ENCODE measurements around the gene STIP1. TPM values are rescaled to one million over a fixed set of nuclear protein-coding genes. Genes with fewer than 3 reads are reported as not detected.

STIP1 gene
- total RNA-seq, 4 donors from 2014 or later: 88.6 to 134 (median 94.0) TPM

DNA sequence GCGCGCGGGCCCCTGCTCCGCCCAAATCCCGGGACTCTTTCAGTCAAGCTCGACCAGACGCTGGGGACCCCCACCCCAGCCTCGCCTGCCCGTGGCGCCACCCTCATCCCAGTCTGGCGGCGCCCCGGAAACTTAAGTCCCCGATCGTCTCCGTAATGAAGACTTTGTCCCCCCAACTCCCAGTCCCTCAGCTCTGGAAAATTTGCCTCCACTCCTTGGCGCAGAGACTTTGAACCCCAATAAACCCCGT is 65.7 kb downstream of the STIP1 start:
- Histone ChIP-seq H3K9me3 (no peaks in the 10 kb centered on the region), H3K36me3 (peaks cover 0 to 26% of the 10 kb centered on the region in 2 donors), H3K27me3 (no peaks in the 10 kb centered on the region), H3K27ac (peak overlapping the region; percentile 30 to 86 (median 84)), H3K4me3 (peak overlapping the region; percentile 80 to 93), H3K4me1 (peaks cover 0 to 49% (median 30%) of the 10 kb centered on the region in 3 donors)
- 0% methylated on average over 4 to 9 of the region's 18 CpGs for WGBS, 2 donors (ENCODE audit: low coverage in 1 of 2)
- ATAC-seq: no peak
- TF ChIP-seq, protein P1, sequence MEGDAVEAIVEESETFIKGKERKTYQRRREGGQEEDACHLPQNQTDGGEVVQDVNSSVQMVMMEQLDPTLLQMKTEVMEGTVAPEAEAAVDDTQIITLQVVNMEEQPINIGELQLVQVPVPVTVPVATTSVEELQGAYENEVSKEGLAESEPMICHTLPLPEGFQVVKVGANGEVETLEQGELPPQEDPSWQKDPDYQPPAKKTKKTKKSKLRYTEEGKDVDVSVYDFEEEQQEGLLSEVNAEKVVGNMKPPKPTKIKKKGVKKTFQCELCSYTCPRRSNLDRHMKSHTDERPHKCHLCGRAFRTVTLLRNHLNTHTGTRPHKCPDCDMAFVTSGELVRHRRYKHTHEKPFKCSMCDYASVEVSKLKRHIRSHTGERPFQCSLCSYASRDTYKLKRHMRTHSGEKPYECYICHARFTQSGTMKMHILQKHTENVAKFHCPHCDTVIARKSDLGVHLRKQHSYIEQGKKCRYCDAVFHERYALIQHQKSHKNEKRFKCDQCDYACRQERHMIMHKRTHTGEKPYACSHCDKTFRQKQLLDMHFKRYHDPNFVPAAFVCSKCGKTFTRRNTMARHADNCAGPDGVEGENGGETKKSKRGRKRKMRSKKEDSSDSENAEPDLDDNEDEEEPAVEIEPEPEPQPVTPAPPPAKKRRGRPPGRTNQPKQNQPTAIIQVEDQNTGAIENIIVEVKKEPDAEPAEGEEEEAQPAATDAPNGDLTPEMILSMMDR (IDR thresholded peaks at IDR 0.05): no peak
- TF ChIP-seq POLR2AphosphoS5 (IDR thresholded peaks at IDR 0.05) (no peak), POLR2A (IDR thresholded peaks at IDR 0.05) (no peak), EP300 (IDR thresholded peaks at IDR 0.05) (no peak)

DNA sequence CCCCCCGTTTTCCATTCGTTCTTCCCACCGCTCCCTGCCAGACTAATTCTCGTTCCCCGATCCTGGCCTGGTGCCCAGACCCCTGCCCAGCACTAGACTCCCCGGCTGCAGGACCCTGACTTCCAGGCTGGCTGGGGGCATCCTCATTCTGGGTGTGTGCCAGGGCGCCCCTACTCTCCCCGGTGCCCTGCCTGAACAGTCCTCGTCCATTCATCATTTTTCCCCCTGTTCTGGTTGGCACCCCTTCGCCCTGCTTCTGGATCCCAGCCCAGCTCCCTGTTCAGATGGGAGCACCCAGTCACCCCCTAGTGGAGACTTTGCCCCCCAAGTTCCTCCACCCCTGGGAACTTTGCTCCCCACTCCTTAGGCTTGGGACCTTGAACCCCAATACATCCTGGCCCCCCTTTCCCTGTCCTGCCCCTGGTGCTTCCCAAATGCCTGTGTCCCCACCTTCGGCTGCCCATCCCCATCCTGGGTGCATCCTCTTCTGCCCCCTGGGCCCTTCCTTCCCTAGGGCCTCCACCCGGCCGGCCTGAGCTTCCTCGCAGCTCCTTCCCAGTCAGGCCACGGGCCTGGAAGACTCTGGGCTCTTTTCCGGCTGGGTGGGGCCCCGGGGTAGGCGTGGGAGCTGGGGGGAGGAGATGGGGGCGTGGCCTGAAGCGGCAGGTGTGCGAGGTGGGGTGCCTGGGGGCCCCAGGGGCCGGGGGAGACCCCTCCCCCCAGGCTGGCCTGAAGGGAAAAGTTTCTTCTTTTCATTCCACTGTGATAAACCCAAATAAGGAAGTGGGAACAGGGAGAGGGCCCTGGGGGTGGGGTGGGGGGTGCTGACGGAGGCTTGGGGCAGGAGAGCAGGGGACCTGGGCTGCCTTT is 66.3 kb downstream of the STIP1 start:
- ATAC-seq: no peak
- H3K4me1 ChIP-seq: peaks cover 0 to 49% (median 30%) of the 10 kb centered on the region in 3 donors

DNA sequence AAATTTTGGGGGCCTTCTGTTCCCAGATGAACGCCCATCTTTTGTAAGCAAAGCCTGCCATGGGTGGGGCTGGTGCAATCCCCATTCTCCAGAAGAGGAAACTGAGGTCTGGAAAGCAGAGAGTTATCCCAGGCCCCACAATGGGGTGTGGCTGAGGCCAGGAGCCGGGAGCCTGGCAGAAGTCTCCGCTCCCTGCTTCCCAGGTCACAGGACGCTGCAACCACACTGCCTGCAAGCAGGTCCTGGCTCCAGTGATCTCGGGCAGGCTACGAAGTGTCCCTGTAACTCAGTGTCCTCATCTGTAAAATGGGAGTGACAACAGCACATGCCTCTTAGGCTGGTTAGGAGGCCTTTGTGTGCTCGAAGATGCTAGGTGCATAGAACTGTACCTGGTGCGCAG is 67.1 kb downstream of the STIP1 start:
- 62% methylated on average over 3 of the region's 8 CpGs; no CpG with 5 or more reads in 1 of the 2 donors for WGBS, 2 donors (ENCODE audit: low coverage in 1 of 2)
- Histone ChIP-seq H3K4me1 (peaks cover 0 to 41% (median 25%) of the 10 kb centered on the region in 3 donors), H3K9me3 (no peaks in the 10 kb centered on the region), H3K36me3 (peaks cover 0 to 39% of the 10 kb centered on the region in 2 donors), H3K4me3 (peak overlapping the region in 1 of 2 donors; percentile 93), H3K27me3 (no peaks in the 10 kb centered on the region), H3K27ac (peak overlapping the region in 3 of 4 donors; percentile 57 to 86 (median 83))
- TF ChIP-seq, protein P1 (IDR thresholded peaks at IDR 0.05): no peak
- TF ChIP-seq POLR2AphosphoS5 (IDR thresholded peaks at IDR 0.05) (no peak), POLR2A (IDR thresholded peaks at IDR 0.05) (no peak), EP300 (IDR thresholded peaks at IDR 0.05) (no peak)
- no peak for ATAC-seq

More for the DNA sequence above, 66.3 kb downstream of the STIP1 start:
- H3K4me3 ChIP-seq: peak overlapping the region; percentile 80 to 93
- TF ChIP-seq, protein P1 (IDR thresholded peaks at IDR 0.05): peak in 3 of 4 experiments; percentile 17 to 44 (median 17)
- TF ChIP-seq EP300 (IDR thresholded peaks at IDR 0.05): no peak
- peaks cover 0 to 31% of the 10 kb centered on the region in 2 donors for H3K36me3 ChIP-seq
- H3K27ac ChIP-seq: peak overlapping the region in 3 of 4 donors; percentile 83 to 86 (median 84)
- H3K27me3 ChIP-seq: no peaks in the 10 kb centered on the region
- 0% methylated on average over 6 to 10 of the region's 23 CpGs for WGBS, 2 donors (ENCODE audit: low coverage in 1 of 2)
- H3K9me3 ChIP-seq: no peaks in the 10 kb centered on the region

DNA sequence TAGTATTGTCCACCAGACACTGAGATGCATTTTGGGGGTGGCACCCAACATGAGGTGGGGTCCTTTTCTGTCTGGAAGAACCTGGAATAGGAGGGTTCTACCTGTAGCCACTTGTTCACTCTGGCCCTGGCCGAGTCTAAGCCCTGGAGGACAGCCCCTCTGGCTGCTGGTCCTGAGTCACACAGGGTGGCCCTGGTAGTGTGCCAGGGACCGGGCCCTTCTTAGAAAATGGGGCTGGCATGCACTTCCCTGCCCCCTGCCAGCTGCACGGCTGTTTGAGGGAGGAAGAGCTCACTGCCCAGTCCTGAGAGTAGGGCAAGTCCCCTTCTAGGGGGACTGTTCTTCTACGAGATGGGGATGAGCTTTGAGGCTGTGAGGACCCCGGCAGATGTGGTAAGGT is 67.5 kb downstream of the STIP1 start:
- Histone ChIP-seq H3K4me1 (peaks cover 0 to 41% (median 25%) of the 10 kb centered on the region in 3 donors), H3K27me3 (no peaks in the 10 kb centered on the region), H3K4me3 (no peak overlapping the region), H3K27ac (no peak overlapping the region), H3K9me3 (no peaks in the 10 kb centered on the region), H3K36me3 (peaks cover 0 to 44% of the 10 kb centered on the region in 2 donors)
- TF ChIP-seq POLR2AphosphoS5 (IDR thresholded peaks at IDR 0.05) (no peak), POLR2A (IDR thresholded peaks at IDR 0.05) (no peak), EP300 (IDR thresholded peaks at IDR 0.05) (no peak)
- TF ChIP-seq, protein P1 (IDR thresholded peaks at IDR 0.05): no peak
- ATAC-seq: no peak
- no CpG with 5 or more reads among the region's 5 CpGs for WGBS, 2 donors (ENCODE audit: low coverage in 1 of 2)

Other genes with a start within 250 kb of the STIP1 start
- 10 to 100 TPM in 1 of 4 donors, 1 to 10 TPM in 3; 3.8 to 12.5 (median 8.5) TPM for gene NAA40, start 247.2 kb upstream of the STIP1 start, total RNA-seq
- gene COX8A, start 211.6 kb upstream of the STIP1 start, total RNA-seq: 100 to 1,000 TPM; 317 to 650 (median 402) TPM
- 10 to 100 TPM; 47.7 to 70.4 (median 53.2) TPM for gene OTUB1, start 199.7 kb upstream of the STIP1 start, total RNA-seq
- gene FLRT1, start 150.2 kb upstream of the STIP1 start, total RNA-seq: 1 to 10 TPM; 1.1 to 4.7 (median 3.6) TPM
- 10 to 100 TPM; 26.9 to 56.2 (median 30.4) TPM for gene MACROD1, start 20.1 kb upstream of the STIP1 start, total RNA-seq
- 10 to 100 TPM; 14.5 to 28.5 (median 17.0) TPM for gene FERMT3, start 20.6 kb downstream of the STIP1 start, total RNA-seq
- gene TRPT1, start 40.0 kb downstream of the STIP1 start, total RNA-seq: 10 to 100 TPM; 41.4 to 59.9 (median 50.3) TPM
- 10 to 100 TPM; 36.8 to 53.7 (median 45.8) TPM for gene NUDT22, start 40.1 kb downstream of the STIP1 start, total RNA-seq
- gene DNAJC4, start 44.4 kb downstream of the STIP1 start, total RNA-seq: 10 to 100 TPM in 3 of 4 donors, 1 to 10 TPM in 1; 7.1 to 33.5 (median 28.9) TPM
- 100 to 1,000 TPM in 2 of 4 donors, 10 to 100 TPM in 2; 49.9 to 152 (median 88.6) TPM for gene VEGFB, start 48.4 kb downstream of the STIP1 start, total RNA-seq
- 10 to 100 TPM; 45.5 to 78.3 (median 58.4) TPM for gene FKBP2, start 54.9 kb downstream of the STIP1 start, total RNA-seq
- 100 to 1,000 TPM in 1 of 4 donors, 10 to 100 TPM in 3; 37.2 to 123 (median 70.9) TPM for gene PPP1R14B, start 60.8 kb downstream of the STIP1 start, total RNA-seq
- 10 to 100 TPM; 16.2 to 33.2 (median 25.1) TPM for gene PLCB3, start 65.4 kb downstream of the STIP1 start, total RNA-seq
- gene BAD, start 98.5 kb downstream of the STIP1 start, total RNA-seq: 100 to 1,000 TPM in 3 of 4 donors, 10 to 100 TPM in 1; 97.1 to 156 (median 135) TPM
- 10 to 100 TPM; 14.0 to 37.1 (median 27.6) TPM for gene GPR137, start 99.7 kb downstream of the STIP1 start, total RNA-seq
- under 1 TPM in 1 of 4 donors, not detected in 3; 0.31 TPM for gene KCNK4, start 105.1 kb downstream of the STIP1 start, total RNA-seq
- gene CATSPERZ, start 114.2 kb downstream of the STIP1 start, total RNA-seq: not detected
- 10 to 100 TPM; 39.8 to 77.1 (median 71.2) TPM for gene ESRRA, start 119.4 kb downstream of the STIP1 start, total RNA-seq
- gene TRMT112, start 131.4 kb downstream of the STIP1 start, total RNA-seq: 100 to 1,000 TPM; 180 to 267 (median 218) TPM
- gene PRDX5, start 131.9 kb downstream of the STIP1 start, total RNA-seq: 100 to 1,000 TPM; 179 to 260 (median 181) TPM
- 1 to 10 TPM; 7.6 to 9.4 (median 8.5) TPM for gene CCDC88B, start 154.0 kb downstream of the STIP1 start, total RNA-seq
- 10 to 100 TPM; 21.2 to 44.2 (median 28.3) TPM for gene RPS6KA4, start 173.0 kb downstream of the STIP1 start, total RNA-seq

All from gastroesophageal sphincter (tissue), 4 donors.